Activated CD8-positive, alpha-beta memory T cell treated with anti-CD3 and anti-CD28 coated beads, Interleukin-2, amount 10 ng/mL, durations not matched to agents 7 days and 5 days (primary cell): ENCODE data around the gene RPUSD2. TPM values are rescaled to one million over a fixed set of nuclear protein-coding genes. Genes with fewer than 3 reads are reported as not detected.

Experiments
- ATAC-seq: fragments of 150-1000 bp; cut with Tn5 transposase; one replicate; pipeline ENCODE4 v1.10.0; 2021; ENCODE audit warnings: moderate library complexity
- CTCF ChIA-PET: fragments of 350-600 bp; sonication (Branson Sonifier 250); formaldehyde crosslinking; loops from one replicate; lab custom pipeline; 2021; ENCODE audit warnings: antibody characterized with exemption; lab: Charles Lee
- DNase-seq: peaks from one replicate; pipeline ENCODE4 v3.0.0-alpha.2; 2020
- H3K27ac Mint-ChIP-seq: one replicate; pipeline ENCODE4 v1.8.0; 2021; ENCODE audit warnings: mild to moderate bottlenecking, mixed read lengths
- H3K27me3 Mint-ChIP-seq: one replicate; pipeline ENCODE4 v1.8.0; 2021; ENCODE audit warnings: mixed read lengths
- H3K36me3 Mint-ChIP-seq: one replicate; pipeline ENCODE4 v1.8.0; 2021; ENCODE audit warnings: mild to moderate bottlenecking, mixed read lengths
- H3K4me1 Mint-ChIP-seq: one replicate; pipeline ENCODE4 v1.8.0; 2021; ENCODE audit warnings: mixed read lengths
- H3K4me3 Mint-ChIP-seq: one replicate; pipeline ENCODE4 v1.8.0; 2021; ENCODE audit warnings: mild to moderate bottlenecking, moderate library complexity, mixed read lengths
- H3K9me3 Mint-ChIP-seq: one replicate; pipeline ENCODE4 v1.8.0; 2022; ENCODE audit warnings: low read depth, mixed read lengths
- total RNA-seq, 2 experiments: library from RNA; stranded (reverse); gene quantifications; one replicate each; pipeline ENCODE4 v1.2.3, GENCODE V29; 2021

The RPUSD2 gene
- total RNA-seq, 2 experiments from 2014 or later, result 17.6 to 17.7 TPM

DNA sequence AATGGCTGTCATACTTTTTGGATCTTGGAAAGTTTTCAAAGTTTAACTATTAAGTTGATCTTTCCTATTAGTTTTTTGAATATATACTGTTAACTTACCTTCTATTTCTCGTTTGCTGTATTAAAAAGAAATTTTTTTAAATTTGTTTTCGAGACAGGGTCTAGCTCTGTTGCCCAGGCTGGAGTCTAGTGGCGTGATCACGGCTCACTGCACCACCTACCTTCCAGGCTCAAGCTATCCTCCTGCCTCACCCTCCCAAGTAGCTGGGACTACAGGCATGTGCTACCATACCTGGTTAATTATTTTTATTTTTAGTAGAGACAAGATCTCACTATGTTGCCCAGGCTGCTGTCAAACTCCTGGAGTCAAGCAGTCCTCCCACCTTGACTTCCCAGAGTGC lies 29.6 kb downstream of the RPUSD2 start:
- H3K27ac Mint-ChIP-seq, result no peak overlapping the region
- H3K4me1 Mint-ChIP-seq, result peaks cover 30% of the 10 kb centered on the region
- CTCF ChIA-PET, result interaction anchor here (0.7 to 2.3 kb wide), 2 partner anchors 9 to 18 kb away, joined by 3 to 14 read pairs; no protein-coding TSS in a partner anchor
- H3K36me3 Mint-ChIP-seq, result peaks cover 18% of the 10 kb centered on the region
- no peak for ATAC-seq
- H3K4me3 Mint-ChIP-seq, result no peak overlapping the region
- no peaks in the 10 kb centered on the region for H3K9me3 Mint-ChIP-seq
- DNase-seq, result no peak
- no peaks in the 10 kb centered on the region for H3K27me3 Mint-ChIP-seq

DNA sequence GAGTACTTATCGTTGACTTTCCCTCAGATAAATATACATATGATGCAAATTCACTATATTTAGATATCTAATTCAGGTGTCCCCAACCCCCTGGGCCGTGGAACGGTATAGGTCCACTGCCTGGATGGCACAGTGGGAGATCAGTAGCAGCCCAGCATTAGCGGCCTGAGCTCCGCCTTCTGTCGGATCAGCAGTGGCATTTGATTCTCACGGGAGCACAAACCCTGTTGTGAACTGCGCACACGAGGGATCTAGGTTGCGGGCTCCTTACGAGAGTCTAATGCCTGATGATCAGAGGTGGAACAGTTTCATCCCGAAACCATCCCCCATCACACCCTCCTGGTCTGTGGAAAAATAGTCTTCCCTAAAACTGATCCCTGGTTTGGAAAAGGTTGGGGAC lies 31.9 kb downstream of the RPUSD2 start:
- peaks cover 16% of the 10 kb centered on the region for H3K4me1 Mint-ChIP-seq
- CTCF ChIA-PET, result interaction anchor here (0.6 to 1.7 kb wide), 2 partner anchors 9 to 11 kb away, joined by 3 to 5 read pairs; no protein-coding TSS in a partner anchor
- no peak for DNase-seq
- no peaks in the 10 kb centered on the region for H3K9me3 Mint-ChIP-seq
- no peaks in the 10 kb centered on the region for H3K27me3 Mint-ChIP-seq
- no peak overlapping the region for H3K4me3 Mint-ChIP-seq
- H3K36me3 Mint-ChIP-seq, result peaks cover 17% of the 10 kb centered on the region
- no peak for ATAC-seq
- H3K27ac Mint-ChIP-seq, result no peak overlapping the region

DNA sequence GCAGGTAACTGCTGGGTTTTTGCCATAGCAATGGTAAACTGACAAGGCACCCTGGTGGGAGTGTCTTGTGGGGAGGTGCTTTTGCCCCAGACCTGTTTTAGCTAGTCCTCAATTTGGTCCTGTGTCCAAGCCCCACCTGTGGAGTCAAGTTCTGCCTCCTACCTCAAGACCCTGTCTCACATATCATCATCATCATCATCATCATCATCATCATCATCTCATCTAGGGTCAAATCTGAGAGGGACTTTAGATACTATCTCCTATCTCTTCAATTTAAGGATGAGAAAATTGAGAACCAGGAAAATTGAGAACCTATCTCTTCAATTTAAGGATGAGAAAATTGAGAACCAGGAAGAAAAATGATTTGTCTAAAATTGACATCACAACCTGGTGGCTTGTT lies 34.8 kb downstream of the RPUSD2 start:
- H3K27me3 Mint-ChIP-seq, result no peaks in the 10 kb centered on the region
- CTCF ChIA-PET, result interaction anchor here (1.1 to 1.2 kb wide), 2 partner anchors 36 to 290 kb away, joined by 3 read pairs; partner anchors contain the start of gene VPS18
- H3K27ac Mint-ChIP-seq, result no peak overlapping the region
- H3K9me3 Mint-ChIP-seq, result no peaks in the 10 kb centered on the region
- DNase-seq, result no peak
- H3K4me3 Mint-ChIP-seq, result no peak overlapping the region
- peaks cover 6% of the 10 kb centered on the region for H3K4me1 Mint-ChIP-seq
- H3K36me3 Mint-ChIP-seq, result peaks cover 27% of the 10 kb centered on the region
- ATAC-seq, result no peak

DNA sequence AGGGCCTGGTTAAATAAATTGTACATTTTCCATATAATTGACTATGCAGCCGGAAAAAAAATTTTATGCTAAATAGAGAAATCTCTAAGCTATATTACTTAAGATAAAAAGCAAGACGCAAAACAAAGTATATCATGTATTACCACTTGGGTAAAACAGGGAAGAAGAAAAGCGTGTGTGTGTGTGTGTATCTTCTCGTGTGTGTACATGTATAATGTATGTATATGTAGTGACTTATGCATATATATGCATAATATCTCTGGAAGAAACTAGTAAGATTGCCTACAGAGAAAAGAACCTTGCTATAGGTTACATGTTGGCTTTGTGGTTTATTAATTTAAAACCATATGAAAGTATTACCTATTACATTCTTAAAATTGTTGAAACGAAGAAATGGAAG lies 44.0 kb downstream of the RPUSD2 start:
- Mint-ChIP-seq H3K4me3 (no peak overlapping the region), H3K4me1 (no peaks in the 10 kb centered on the region), H3K9me3 (no peaks in the 10 kb centered on the region), H3K27ac (no peak overlapping the region), H3K36me3 (peaks cover 31% of the 10 kb centered on the region), H3K27me3 (no peaks in the 10 kb centered on the region)
- CTCF ChIA-PET, result no interaction called here
- ATAC-seq (no peak), DNase-seq (no peak)

DNA sequence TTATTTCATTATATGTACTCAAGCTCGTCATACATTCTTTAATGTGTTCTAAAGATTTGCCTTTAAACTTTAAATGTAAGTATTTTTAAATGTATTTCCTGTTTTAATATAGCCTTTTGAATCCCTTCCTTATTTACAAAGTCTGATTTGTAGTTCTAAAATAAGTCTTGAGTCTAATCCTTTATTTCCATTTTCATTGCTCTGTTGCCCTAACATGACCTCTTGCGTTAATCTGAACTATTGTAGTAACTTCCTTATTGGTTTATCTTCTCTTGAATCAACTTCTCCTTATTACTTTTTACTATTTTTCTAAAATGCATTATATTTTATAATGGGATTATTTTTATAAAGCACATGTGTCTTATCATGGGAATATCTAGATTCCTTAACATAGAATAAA lies 48.9 kb downstream of the RPUSD2 start:
- Mint-ChIP-seq H3K36me3 (peaks cover 57% of the 10 kb centered on the region), H3K4me3 (no peak overlapping the region), H3K27me3 (no peaks in the 10 kb centered on the region), H3K9me3 (no peaks in the 10 kb centered on the region), H3K4me1 (no peaks in the 10 kb centered on the region), H3K27ac (no peak overlapping the region)
- ATAC-seq (no peak), DNase-seq (no peak)
- CTCF ChIA-PET, result no interaction called here

DNA sequence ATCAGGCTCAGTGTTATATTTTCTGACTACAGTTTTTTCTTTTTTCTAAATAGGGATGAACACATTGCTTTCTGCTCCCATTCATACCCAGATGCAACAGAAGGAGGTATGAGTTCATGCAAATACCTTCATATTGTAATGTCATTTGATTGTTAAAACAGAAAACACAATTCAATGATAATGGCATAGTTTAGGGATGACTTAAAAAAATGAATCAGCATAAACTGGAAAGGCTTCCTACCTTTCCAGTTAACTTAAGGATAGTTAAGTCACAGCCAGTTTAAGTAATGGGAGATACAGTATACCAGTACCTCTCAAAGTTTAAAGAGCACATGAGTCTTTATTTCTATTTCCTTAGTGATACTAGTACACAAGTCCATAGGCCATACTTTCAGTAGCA lies 49.8 kb downstream of the RPUSD2 start:
- peaks cover 61% of the 10 kb centered on the region for H3K36me3 Mint-ChIP-seq
- CTCF ChIA-PET, result no interaction called here
- DNase-seq (no peak), ATAC-seq (no peak)
- H3K4me1 Mint-ChIP-seq, result no peaks in the 10 kb centered on the region
- H3K9me3 Mint-ChIP-seq, result no peaks in the 10 kb centered on the region
- no peak overlapping the region for H3K4me3 Mint-ChIP-seq
- H3K27ac Mint-ChIP-seq, result no peak overlapping the region
- no peaks in the 10 kb centered on the region for H3K27me3 Mint-ChIP-seq

DNA sequence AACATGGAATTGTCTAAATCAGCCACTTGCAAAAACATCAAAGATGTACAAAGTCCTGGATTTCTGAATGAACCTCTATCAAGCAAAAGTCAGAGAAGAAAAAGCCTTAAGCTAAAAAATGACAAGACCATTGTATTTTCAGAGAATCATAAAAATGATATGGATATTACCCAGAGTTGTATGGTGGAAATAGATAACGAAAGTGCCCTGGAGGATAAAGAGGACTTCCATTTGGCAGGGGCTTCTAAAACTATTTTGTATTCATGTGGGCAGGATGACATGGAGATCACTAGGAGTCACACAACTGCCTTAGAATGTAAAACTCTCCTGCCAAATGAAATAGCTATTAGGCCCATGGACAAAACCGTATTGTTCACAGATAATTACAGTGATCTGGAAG lies 54.3 kb downstream of the RPUSD2 start:
- no peak for DNase-seq
- Mint-ChIP-seq H3K36me3 (peaks cover 52% of the 10 kb centered on the region), H3K27me3 (no peaks in the 10 kb centered on the region), H3K27ac (no peak overlapping the region), H3K9me3 (no peaks in the 10 kb centered on the region), H3K4me3 (no peak overlapping the region), H3K4me1 (no peaks in the 10 kb centered on the region)
- ATAC-seq, result no peak
- CTCF ChIA-PET, result interaction anchor here (1.5 kb wide), 1 partner anchor 14 kb away, joined by 4 read pairs; no protein-coding TSS in a partner anchor

Other genes with a start within 250 kb of the RPUSD2 start
- gene INAFM2, start 245.6 kb upstream of the RPUSD2 start, total RNA-seq, result 10 to 100 TPM in 1 of 2 experiments, 1 to 10 TPM in 1; 4.9 to 10.2 TPM
- 1 to 10 TPM in 1 of 2 experiments, under 1 TPM in 1; 0.45 to 1.5 TPM for gene CCDC9B, start 228.4 kb upstream of the RPUSD2 start, total RNA-seq
- not detected for gene PHGR1, start 218.3 kb upstream of the RPUSD2 start, total RNA-seq
- gene DISP2, start 211.1 kb upstream of the RPUSD2 start, total RNA-seq, result under 1 TPM; 0.23 to 0.37 TPM
- gene KNSTRN, start 186.6 kb upstream of the RPUSD2 start, total RNA-seq, result 10 to 100 TPM; 77.1 to 82.0 TPM
- 10 to 100 TPM; 70.3 to 87.2 TPM for gene IVD, start 163.5 kb upstream of the RPUSD2 start, total RNA-seq
- gene BAHD1, start 128.3 kb upstream of the RPUSD2 start, total RNA-seq, result 10 to 100 TPM; 24.1 to 25.6 TPM
- gene CHST14, start 98.3 kb upstream of the RPUSD2 start, total RNA-seq, result 10 to 100 TPM; 12.3 to 12.6 TPM
- gene CCDC32, start 4.3 kb upstream of the RPUSD2 start, total RNA-seq, result 10 to 100 TPM; 24.4 to 27.8 TPM
- 10 to 100 TPM; 52.1 to 75.0 TPM for gene KNL1, start 24.9 kb downstream of the RPUSD2 start, total RNA-seq
- gene RAD51, start 125.9 kb downstream of the RPUSD2 start, total RNA-seq, result 10 to 100 TPM; 73.0 to 83.3 TPM
- gene RMDN3, start 186.0 kb downstream of the RPUSD2 start, total RNA-seq, result 10 to 100 TPM; 30.9 to 33.1 TPM
- 10 to 100 TPM; 25.9 to 29.1 TPM for gene GCHFR, start 194.8 kb downstream of the RPUSD2 start, total RNA-seq
- gene C15orf62, start 200.7 kb downstream of the RPUSD2 start, total RNA-seq, result under 1 TPM; 0.45 to 0.82 TPM
- 10 to 100 TPM; 28.2 TPM for gene ZFYVE19, start 237.8 kb downstream of the RPUSD2 start, total RNA-seq
- gene DNAJC17, start 238.2 kb downstream of the RPUSD2 start, total RNA-seq, result 10 to 100 TPM; 45.6 to 51.2 TPM